Sigmoid colon (tissue), 7 donors: Measurements from ENCODE around the gene ZBTB47. TPM values are rescaled to one million over a fixed set of nuclear protein-coding genes. Genes with fewer than 3 reads are reported as not detected.

Source experiments
- DNase-seq: peaks from one replicate; pipeline ENCODE4 v3.0.0-alpha.2; 2019
- H3K27ac ChIP-seq, 4 donors: fragments of 200-600 bp; sonication (generic); one replicate each; pipeline ENCODE4 v1.5.1; 2016 to 2019; ENCODE audit warnings: mild to moderate bottlenecking in 1 of 4
- H3K27me3 ChIP-seq, 3 donors: fragments of 200-600 bp; sonication (generic); one replicate each; pipeline ENCODE4 v1.5.1; 2019; ENCODE audit warnings: mild to moderate bottlenecking in 1 of 3
- H3K36me3 ChIP-seq, 4 donors: fragments of 200-600 bp; sonication (generic); one replicate each; pipeline ENCODE4 v1.5.1; 2016 to 2019
- H3K4me1 ChIP-seq, 4 donors: fragments of 200-600 bp; sonication (generic); one replicate each; pipeline ENCODE4 v1.5.1; 2017 to 2019
- H3K4me3 ChIP-seq, 4 donors: fragments of 200-600 bp; sonication (generic); one replicate each; pipeline ENCODE4 v1.5.1; 2017 to 2019; ENCODE audit warnings: mild to moderate bottlenecking in 2 of 4, moderate library complexity in 1 of 4
- H3K9me3 ChIP-seq, 4 donors: fragments of 200-600 bp in 3 of 4; sonication (generic) in 3 of 4; one replicate each; pipeline versions ENCODE4 v1.5.1 to v1.6.1; 2013 to 2019
- CTCF ChIP-seq, 4 experiments: fragments of 450-650 bp in 3 of 4; fragments of 200-600 bp in 1 of 4; IDR thresholded peaks; one replicate each; pipeline ENCODE4 v1.5.1; 2016 to 2019; ENCODE audit warnings: antibody characterized with exemption in 4 of 4, mild to moderate bottlenecking in 3 of 4, moderate library complexity in 2 of 4
- EP300 ChIP-seq, 4 donors: sonication (generic); formaldehyde crosslinking; IDR thresholded peaks; one replicate each; pipeline ENCODE4 v1.6.1; 2017; ENCODE audit warnings: antibody characterized with exemption in 4 of 4
- POLR2A ChIP-seq, 2 donors: fragments of 450-650 bp; IDR thresholded peaks; one replicate each; pipeline ENCODE4 v1.6.1; 2016; ENCODE audit warnings: antibody characterized with exemption in 2 of 2, mild to moderate bottlenecking in 2 of 2, moderate library complexity in 2 of 2
- POLR2AphosphoS5 ChIP-seq, 4 donors: sonication (generic); formaldehyde crosslinking; IDR thresholded peaks; one replicate each; pipeline ENCODE4 v1.6.1; 2017; ENCODE audit warnings: antibody characterized with exemption in 4 of 4
- WGBS, 2 donors: extraction: QIAGEN DNeasy Blood & Tissue Kit; methylation state at CpG; one replicate each; pipeline ENCODE4 v1.1.7; 2013; 5-methylcytosine and 5-hydroxymethylcytosine counted together
- intact Hi-C: fragments of 100-400 bp; cut with DNase I; formaldehyde crosslinking; loops from one replicate; pipeline ENCODE4 v1.15.1; 2023
- polyA plus RNA-seq, 3 donors: library from polyadenylated mRNA; stranded (reverse); fragments of 200-250 nt; gene quantifications; one replicate each; pipeline ENCODE4 v1.2.3, GENCODE V29; 2013
- total RNA-seq, 4 donors: library from RNA; depleted of rRNA; stranded (reverse); fragments of >200 nt; gene quantifications; one replicate each; pipeline ENCODE4 v1.1.0, GENCODE V29; 2016
- donor health status: healthy with polysubstance abuse.
- donor health status: Bipolar disorder and iron deficiency.
- donor health status: healthy.

ZBTB47 gene
- total and polyA plus RNA-seq, 7 donors: 6.2 to 74.8 (median 34.9) TPM

GRCh38 chr3:42660131-42660715 is 6.7 kb downstream of the ZBTB47 start:
- H3K27ac ChIP-seq: peak overlapping the region; percentile 27 to 93 (median 53)
- H3K36me3 ChIP-seq: peaks cover 0 to 26% (median 4%) of the 10 kb centered on the region in 4 donors
- H3K4me3 ChIP-seq: no peak overlapping the region
- intact Hi-C loops: no loop called here
- TF ChIP-seq EP300 (IDR thresholded peaks at IDR 0.05) (no peak), POLR2AphosphoS5 (IDR thresholded peaks at IDR 0.05) (no peak), POLR2A (IDR thresholded peaks at IDR 0.05) (no peak), CTCF (IDR thresholded peaks at IDR 0.05) (no peak)
- H3K27me3 ChIP-seq: no peaks in the 10 kb centered on the region
- DNase-seq: peak; percentile 68
- no peaks in the 10 kb centered on the region for H3K9me3 ChIP-seq
- peaks cover 0 to 55% (median 43%) of the 10 kb centered on the region in 4 donors for H3K4me1 ChIP-seq
- WGBS, 2 donors: 56 to 75% methylated on average over 6 of the region's 6 CpGs

GRCh38 chr3:42660898-42661297 is 7.4 kb downstream of the ZBTB47 start:
- no peak for DNase-seq
- no peak for TF ChIP-seq CTCF (IDR thresholded peaks at IDR 0.05)
- TF ChIP-seq POLR2A (IDR thresholded peaks at IDR 0.05): no peak
- TF ChIP-seq POLR2AphosphoS5 (IDR thresholded peaks at IDR 0.05): no peak
- TF ChIP-seq EP300 (IDR thresholded peaks at IDR 0.05): no peak
- no peak overlapping the region for H3K4me3 ChIP-seq
- H3K36me3 ChIP-seq: peaks cover 0 to 26% (median 4%) of the 10 kb centered on the region in 4 donors
- intact Hi-C loops: no loop called here
- H3K27ac ChIP-seq: peak overlapping the region in 2 of 4 donors; percentile 27 to 93
- WGBS, 2 donors: 81 to 82% methylated on average over 4 of the region's 4 CpGs
- no peaks in the 10 kb centered on the region for H3K9me3 ChIP-seq
- H3K4me1 ChIP-seq: peaks cover 0 to 53% (median 40%) of the 10 kb centered on the region in 4 donors
- H3K27me3 ChIP-seq: no peaks in the 10 kb centered on the region

GRCh38 chr3:42661593-42662022 is 8.1 kb downstream of the ZBTB47 start:
- Histone ChIP-seq H3K27me3 (no peaks in the 10 kb centered on the region), H3K9me3 (no peaks in the 10 kb centered on the region), H3K36me3 (peaks cover 0 to 26% (median 4%) of the 10 kb centered on the region in 4 donors), H3K4me1 (peaks cover 0 to 53% (median 41%) of the 10 kb centered on the region in 4 donors), H3K4me3 (no peak overlapping the region), H3K27ac (no peak overlapping the region)
- WGBS, 2 donors: 92 to 94% methylated on average over 5 of the region's 5 CpGs
- intact Hi-C loops: loop anchor here (1.0 kb wide), 1 partner anchor 16 kb away; no protein-coding TSS in a partner anchor
- DNase-seq: no peak
- no peak for TF ChIP-seq POLR2A (IDR thresholded peaks at IDR 0.05)
- no peak for TF ChIP-seq EP300 (IDR thresholded peaks at IDR 0.05)
- no peak for TF ChIP-seq POLR2AphosphoS5 (IDR thresholded peaks at IDR 0.05)
- no peak for TF ChIP-seq CTCF (IDR thresholded peaks at IDR 0.05)

- DNase-seq: peak; percentile 64
Observed at GRCh38 chr3:42662037-42662812, 8.7 kb downstream of the ZBTB47 start.

More at GRCh38 chr3:42662037-42662812, 8.7 kb downstream of the ZBTB47 start:
- WGBS, 2 donors: 87 to 92% methylated on average over 7 of the region's 7 CpGs
- no peak overlapping the region for H3K4me3 ChIP-seq
- peaks cover 0 to 53% (median 46%) of the 10 kb centered on the region in 4 donors for H3K4me1 ChIP-seq
- H3K9me3 ChIP-seq: no peaks in the 10 kb centered on the region
- intact Hi-C loops: loop anchor here (1.0 kb wide), 1 partner anchor 15 kb away; no protein-coding TSS in a partner anchor
- TF ChIP-seq POLR2A (IDR thresholded peaks at IDR 0.05) (no peak), POLR2AphosphoS5 (IDR thresholded peaks at IDR 0.05) (no peak), CTCF (IDR thresholded peaks at IDR 0.05) (no peak), EP300 (IDR thresholded peaks at IDR 0.05) (no peak)
- H3K27me3 ChIP-seq: no peaks in the 10 kb centered on the region
- no peak overlapping the region for H3K27ac ChIP-seq
- peaks cover 0 to 26% (median 4%) of the 10 kb centered on the region in 4 donors for H3K36me3 ChIP-seq
